Suprapubic skin (tissue), 4 donors: ENCODE measurements around the gene THAP3.

Experiments
- CTCF ChIP-seq, 2 donors: fragments of 200-600 bp in 1 of 2; fragments of 450-650 bp in 1 of 2; sonication (generic) in 1 of 2; IDR thresholded peaks; one replicate each; pipeline ENCODE4 v1.5.1; 2016 to 2019; ENCODE audit warnings: antibody characterized with exemption in 2 of 2, mild to moderate bottlenecking in 1 of 2, moderate library complexity in 1 of 2
- EP300 ChIP-seq: sonication (generic); formaldehyde crosslinking; IDR thresholded peaks from one replicate; pipeline ENCODE4 v1.6.1; 2017; ENCODE audit warnings: antibody characterized with exemption
- POLR2A ChIP-seq, 2 donors: fragments of 450-650 bp; IDR thresholded peaks; one replicate each; pipeline ENCODE4 v1.6.1; 2017; ENCODE audit warnings: antibody characterized with exemption in 2 of 2, mild to moderate bottlenecking in 2 of 2, moderate library complexity in 2 of 2
- POLR2AphosphoS5 ChIP-seq, 3 donors: sonication (generic); formaldehyde crosslinking; IDR thresholded peaks; one replicate each; pipeline ENCODE4 v1.6.1; 2017; ENCODE audit warnings: antibody characterized with exemption in 3 of 3

GRCh38 chr1:6637770-6638169, 13.1 kb downstream of the THAP3 start:
- TF ChIP-seq CTCF (IDR thresholded peaks at IDR 0.05) = no peak
- TF ChIP-seq POLR2AphosphoS5 (IDR thresholded peaks at IDR 0.05) = no peak
- no peak for TF ChIP-seq POLR2A (IDR thresholded peaks at IDR 0.05)
- TF ChIP-seq EP300 = no peak
